OCI-LY7 (cell line): ENCODE results near the gene LRRC10B.

Experiments
- CTCF ChIP-seq: fragments of 200-600 bp; sonication (generic); conservative IDR thresholded peaks from 2 replicates; pipeline ENCODE4 v1.5.1; 2014; ENCODE audit warnings: mild to moderate bottlenecking, antibody characterized with exemption, low read length, moderate library complexity, mixed read lengths
- EZH2phosphoT487 ChIP-seq: fragments of 200-600 bp; sonication (generic); IDR thresholded peaks from 2 replicates; pipeline ENCODE4 v1.6.1; 2018; ENCODE audit warnings: low read depth, borderline replicate concordance, mild to moderate bottlenecking, mixed run types, antibody characterized with exemption, low read length, moderate library complexity, mixed read lengths

DNA sequence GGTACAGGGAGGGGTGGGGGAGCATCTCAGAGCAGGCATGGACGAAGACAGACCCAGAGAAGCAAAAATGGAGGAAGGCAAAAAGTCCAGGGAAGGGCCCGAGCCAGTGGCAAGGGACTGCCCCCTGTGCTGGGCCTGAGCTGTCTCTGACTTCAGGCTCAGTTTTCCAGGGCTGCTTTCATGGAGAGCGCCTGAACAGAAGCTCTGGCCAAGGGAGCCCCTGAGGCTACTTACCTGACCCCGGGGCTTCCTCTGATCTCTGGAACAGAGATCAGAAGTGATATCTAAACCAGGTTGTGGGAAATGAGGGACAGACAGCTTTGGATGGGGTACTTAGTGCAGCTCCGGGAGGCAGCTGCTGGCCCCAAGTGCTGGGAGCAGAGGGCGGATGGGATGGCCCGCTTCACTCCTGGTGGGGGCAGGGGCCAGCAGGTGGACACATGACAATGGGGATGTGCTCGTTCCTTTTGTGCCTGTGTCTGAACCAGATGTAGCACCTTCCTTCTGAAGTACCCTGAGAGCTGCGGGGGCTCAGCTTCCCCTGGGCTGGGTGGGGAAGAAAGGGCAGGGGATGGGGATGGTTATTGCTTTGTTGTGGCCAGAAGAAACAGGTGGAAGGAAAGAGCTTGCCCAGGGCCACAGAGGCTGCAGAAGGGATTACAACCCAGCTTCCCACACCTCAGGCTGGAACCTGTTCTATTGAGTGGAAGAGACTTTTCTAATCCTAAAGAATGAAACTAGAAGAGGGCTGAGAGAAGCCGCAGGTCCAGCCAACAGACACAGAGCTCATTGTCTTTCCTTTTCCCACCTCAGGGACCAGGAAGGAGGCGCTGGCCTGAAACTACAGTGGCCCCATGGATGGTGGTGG, 5.7 kb downstream of the LRRC10B start:
- TF ChIP-seq EZH2phosphoT487 (no peak), CTCF (no peak)
